ENCODE measurements around the gene FGFR3. TPM values are rescaled to one million over a fixed set of nuclear protein-coding genes. Genes with fewer than 3 reads are reported as not detected.

FGFR3 gene
- total RNA-seq, 2 experiments from 2014 or later, result 0.07 to 1.0 TPM

DNA sequence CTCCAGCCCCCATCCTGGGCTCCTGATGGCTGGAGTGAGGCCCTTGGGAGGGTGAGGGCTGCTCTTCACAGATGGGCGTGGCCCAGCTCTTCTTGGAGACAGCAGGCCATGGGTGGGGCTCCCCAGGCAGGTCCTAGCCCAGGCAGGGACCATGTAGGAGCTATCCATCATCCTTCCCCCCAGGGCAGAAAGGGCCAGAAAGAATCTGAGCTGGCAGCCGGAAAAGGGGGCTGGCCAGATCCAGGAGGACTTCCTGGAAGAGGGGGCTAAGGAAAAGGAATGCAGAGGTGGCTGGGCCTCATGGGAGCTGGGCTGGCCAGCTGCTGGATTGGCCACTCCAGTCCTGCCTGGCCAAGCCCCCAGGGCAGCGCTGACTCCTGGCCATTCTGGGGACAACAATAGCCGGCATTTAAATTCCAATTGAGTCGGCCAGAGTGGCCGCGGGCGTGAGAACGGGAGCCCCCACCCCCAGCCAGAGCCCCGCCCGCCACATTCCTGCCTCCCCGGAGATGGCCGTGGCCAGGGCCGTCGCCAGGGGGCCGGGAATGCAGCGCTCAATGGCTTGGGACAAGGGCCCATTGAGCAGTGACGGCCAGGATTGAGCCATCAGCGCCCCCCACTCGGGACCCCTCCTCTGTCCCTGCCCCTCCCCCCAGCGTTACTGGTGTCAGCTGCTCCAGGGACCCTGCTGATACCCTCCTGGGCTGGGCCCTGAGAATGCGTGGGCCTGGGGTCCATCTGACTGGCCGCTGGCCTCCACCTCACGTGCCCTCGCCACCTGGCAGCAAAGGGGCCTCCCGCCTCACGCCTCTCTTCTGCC lies 15.1 kb upstream of the FGFR3 start:
- POLR2A ChIA-PET, result no interaction called here
- H3K4me3 Mint-ChIP-seq, result no peak overlapping the region
- H3K9me3 Mint-ChIP-seq, result no peaks in the 10 kb centered on the region
- intact Hi-C loops (cut with micrococcal nuclease), result no loop called here
- TF ChIP-seq, protein P1, sequence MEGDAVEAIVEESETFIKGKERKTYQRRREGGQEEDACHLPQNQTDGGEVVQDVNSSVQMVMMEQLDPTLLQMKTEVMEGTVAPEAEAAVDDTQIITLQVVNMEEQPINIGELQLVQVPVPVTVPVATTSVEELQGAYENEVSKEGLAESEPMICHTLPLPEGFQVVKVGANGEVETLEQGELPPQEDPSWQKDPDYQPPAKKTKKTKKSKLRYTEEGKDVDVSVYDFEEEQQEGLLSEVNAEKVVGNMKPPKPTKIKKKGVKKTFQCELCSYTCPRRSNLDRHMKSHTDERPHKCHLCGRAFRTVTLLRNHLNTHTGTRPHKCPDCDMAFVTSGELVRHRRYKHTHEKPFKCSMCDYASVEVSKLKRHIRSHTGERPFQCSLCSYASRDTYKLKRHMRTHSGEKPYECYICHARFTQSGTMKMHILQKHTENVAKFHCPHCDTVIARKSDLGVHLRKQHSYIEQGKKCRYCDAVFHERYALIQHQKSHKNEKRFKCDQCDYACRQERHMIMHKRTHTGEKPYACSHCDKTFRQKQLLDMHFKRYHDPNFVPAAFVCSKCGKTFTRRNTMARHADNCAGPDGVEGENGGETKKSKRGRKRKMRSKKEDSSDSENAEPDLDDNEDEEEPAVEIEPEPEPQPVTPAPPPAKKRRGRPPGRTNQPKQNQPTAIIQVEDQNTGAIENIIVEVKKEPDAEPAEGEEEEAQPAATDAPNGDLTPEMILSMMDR (IDR thresholded peaks at IDR 0.05), result no peak
- DNase-seq (no peak), ATAC-seq (no peak)
- H3K27ac Mint-ChIP-seq, result no peak overlapping the region
- no peaks in the 10 kb centered on the region for H3K4me1 Mint-ChIP-seq (ENCODE audit: low read depth)
- CTCF ChIA-PET, result interaction anchor here (1.7 to 2.4 kb wide), 2 partner anchors 10 to 30 kb away, joined by 6 read pairs; no protein-coding TSS in a partner anchor
- no peaks in the 10 kb centered on the region for H3K27me3 Mint-ChIP-seq
- H3K36me3 Mint-ChIP-seq (ENCODE audit: low read depth), result no peaks in the 10 kb centered on the region

GRCh38 chr4:1778642-1779392 lies 14.3 kb upstream of the FGFR3 start:
- no peak overlapping the region for H3K4me3 Mint-ChIP-seq
- ChIA-PET CTCF (interaction anchor here (1.3 to 2.4 kb wide), 2 partner anchors 30 to 31 kb away, joined by 4 to 6 read pairs; no protein-coding TSS in a partner anchor), POLR2A (no interaction called here)
- no peaks in the 10 kb centered on the region for H3K9me3 Mint-ChIP-seq
- intact Hi-C loops (cut with micrococcal nuclease), result no loop called here
- H3K4me1 Mint-ChIP-seq (ENCODE audit: low read depth), result no peaks in the 10 kb centered on the region
- no peaks in the 10 kb centered on the region for H3K36me3 Mint-ChIP-seq (ENCODE audit: low read depth)
- H3K27me3 Mint-ChIP-seq, result no peaks in the 10 kb centered on the region
- ATAC-seq (no peak), DNase-seq (no peak)
- TF ChIP-seq, protein P1 (IDR thresholded peaks at IDR 0.05), result no peak
- no peak overlapping the region for H3K27ac Mint-ChIP-seq

GRCh38 chr4:1779588-1780382 lies 13.3 kb upstream of the FGFR3 start:
- Mint-ChIP-seq H3K9me3 (no peaks in the 10 kb centered on the region), H3K4me3 (no peak overlapping the region), H3K27me3 (no peaks in the 10 kb centered on the region), H3K36me3 (ENCODE audit: low read depth) (no peaks in the 10 kb centered on the region), H3K27ac (no peak overlapping the region), H3K4me1 (ENCODE audit: low read depth) (no peaks in the 10 kb centered on the region)
- ChIA-PET CTCF (interaction anchor here (1.3 to 2.4 kb wide), 2 partner anchors 30 to 32 kb away, joined by 4 to 6 read pairs; no protein-coding TSS in a partner anchor), POLR2A (interaction anchor here (0.7 kb wide), 1 partner anchor 7 kb away, joined by 3 read pairs; no protein-coding TSS in a partner anchor)
- intact Hi-C loops (cut with micrococcal nuclease), result no loop called here
- DNase-seq, result no peak
- TF ChIP-seq, protein P1 (IDR thresholded peaks at IDR 0.05), result no peak
- ATAC-seq, result no peak

GRCh38 chr4:1780435-1780834 lies 12.7 kb upstream of the FGFR3 start:
- no peak overlapping the region for H3K27ac Mint-ChIP-seq

More at GRCh38 chr4:1780435-1780834, 12.7 kb upstream of the FGFR3 start:
- H3K36me3 Mint-ChIP-seq (ENCODE audit: low read depth), result no peaks in the 10 kb centered on the region
- ATAC-seq (no peak), DNase-seq (no peak)
- no peak overlapping the region for H3K4me3 Mint-ChIP-seq
- intact Hi-C loops (cut with micrococcal nuclease), result no loop called here
- H3K9me3 Mint-ChIP-seq, result no peaks in the 10 kb centered on the region
- ChIA-PET CTCF (no interaction called here), POLR2A (interaction anchor here (0.7 kb wide), 1 partner anchor 8 kb away, joined by 3 read pairs; no protein-coding TSS in a partner anchor)
- TF ChIP-seq, protein P1 (IDR thresholded peaks at IDR 0.05), result no peak
- no peaks in the 10 kb centered on the region for H3K27me3 Mint-ChIP-seq
- no peaks in the 10 kb centered on the region for H3K4me1 Mint-ChIP-seq (ENCODE audit: low read depth)
